H1 (cell line): Measurements from ENCODE around the gene CAPZA3. TPM values are rescaled to one million over a fixed set of nuclear protein-coding genes. Genes with fewer than 3 reads are reported as not detected.

Experiments used
- polyA plus RNA-seq, 7 experiments: library from polyadenylated mRNA; depleted of rRNA in 3 of 7; stranded (reverse) in 5 of 7; unstranded in 2 of 7; fragments of >200 nt in 5 of 7; fragments of 200-250 nt in 2 of 7; gene quantifications; 1 replicate in 5 of 7; 2 replicates in 1 of 7; 4 replicates in 1 of 7; pipeline versions ENCODE4 v1.2.1 to v1.2.3, GENCODE V29; 2011 to 2013; ENCODE audit warnings: missing spikeins in 2 of 7, mixed read lengths in 2 of 7
- total RNA-seq: library from RNA; stranded (reverse); fragmentation: NEBNext Ultra II Directional; extraction: Animal tissue kit (Norgen Biotek cat#: 25700); gene quantifications from 2 replicates; pipeline ENCODE4 v1.2.1, GENCODE V29; 2021
- TF ChIP-seq, protein P1 (sequence below): fragments of 300-600 bp; sonication (generic); IDR thresholded peaks from 2 replicates; pipeline ENCODE4 v1.7.1; 2012; ENCODE audit warnings: low read length, moderate library complexity, mild to moderate bottlenecking, inconsistent platforms; ENCODE audit not compliant: insufficient replicate concordance

The CAPZA3 gene
- total and polyA plus RNA-seq, 2 of the 8 experiments (the other 6 are each of a cell fraction or from before 2014, with no cell fraction given), result not detected

DNA sequence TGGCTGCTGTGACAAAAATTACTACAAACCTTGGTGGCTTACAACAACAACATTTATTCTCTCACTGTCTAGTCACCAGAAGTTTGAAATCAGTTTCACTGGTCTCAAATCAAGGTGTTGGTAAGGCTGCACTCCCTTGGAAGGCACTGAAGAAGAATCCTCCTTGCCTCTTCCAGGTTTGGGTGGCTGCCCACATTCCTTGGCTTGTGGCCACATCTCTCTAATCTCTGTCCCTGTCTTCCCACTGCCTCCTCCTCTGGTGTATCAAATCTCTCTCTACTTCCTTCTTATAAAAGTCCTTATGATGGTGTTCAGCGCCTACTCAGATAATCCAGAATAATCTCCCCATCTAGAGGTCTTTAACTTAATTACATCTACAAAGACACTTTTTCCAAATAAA lies 31.1 kb upstream of the CAPZA3 start (continued):
- TF ChIP-seq, protein P1, sequence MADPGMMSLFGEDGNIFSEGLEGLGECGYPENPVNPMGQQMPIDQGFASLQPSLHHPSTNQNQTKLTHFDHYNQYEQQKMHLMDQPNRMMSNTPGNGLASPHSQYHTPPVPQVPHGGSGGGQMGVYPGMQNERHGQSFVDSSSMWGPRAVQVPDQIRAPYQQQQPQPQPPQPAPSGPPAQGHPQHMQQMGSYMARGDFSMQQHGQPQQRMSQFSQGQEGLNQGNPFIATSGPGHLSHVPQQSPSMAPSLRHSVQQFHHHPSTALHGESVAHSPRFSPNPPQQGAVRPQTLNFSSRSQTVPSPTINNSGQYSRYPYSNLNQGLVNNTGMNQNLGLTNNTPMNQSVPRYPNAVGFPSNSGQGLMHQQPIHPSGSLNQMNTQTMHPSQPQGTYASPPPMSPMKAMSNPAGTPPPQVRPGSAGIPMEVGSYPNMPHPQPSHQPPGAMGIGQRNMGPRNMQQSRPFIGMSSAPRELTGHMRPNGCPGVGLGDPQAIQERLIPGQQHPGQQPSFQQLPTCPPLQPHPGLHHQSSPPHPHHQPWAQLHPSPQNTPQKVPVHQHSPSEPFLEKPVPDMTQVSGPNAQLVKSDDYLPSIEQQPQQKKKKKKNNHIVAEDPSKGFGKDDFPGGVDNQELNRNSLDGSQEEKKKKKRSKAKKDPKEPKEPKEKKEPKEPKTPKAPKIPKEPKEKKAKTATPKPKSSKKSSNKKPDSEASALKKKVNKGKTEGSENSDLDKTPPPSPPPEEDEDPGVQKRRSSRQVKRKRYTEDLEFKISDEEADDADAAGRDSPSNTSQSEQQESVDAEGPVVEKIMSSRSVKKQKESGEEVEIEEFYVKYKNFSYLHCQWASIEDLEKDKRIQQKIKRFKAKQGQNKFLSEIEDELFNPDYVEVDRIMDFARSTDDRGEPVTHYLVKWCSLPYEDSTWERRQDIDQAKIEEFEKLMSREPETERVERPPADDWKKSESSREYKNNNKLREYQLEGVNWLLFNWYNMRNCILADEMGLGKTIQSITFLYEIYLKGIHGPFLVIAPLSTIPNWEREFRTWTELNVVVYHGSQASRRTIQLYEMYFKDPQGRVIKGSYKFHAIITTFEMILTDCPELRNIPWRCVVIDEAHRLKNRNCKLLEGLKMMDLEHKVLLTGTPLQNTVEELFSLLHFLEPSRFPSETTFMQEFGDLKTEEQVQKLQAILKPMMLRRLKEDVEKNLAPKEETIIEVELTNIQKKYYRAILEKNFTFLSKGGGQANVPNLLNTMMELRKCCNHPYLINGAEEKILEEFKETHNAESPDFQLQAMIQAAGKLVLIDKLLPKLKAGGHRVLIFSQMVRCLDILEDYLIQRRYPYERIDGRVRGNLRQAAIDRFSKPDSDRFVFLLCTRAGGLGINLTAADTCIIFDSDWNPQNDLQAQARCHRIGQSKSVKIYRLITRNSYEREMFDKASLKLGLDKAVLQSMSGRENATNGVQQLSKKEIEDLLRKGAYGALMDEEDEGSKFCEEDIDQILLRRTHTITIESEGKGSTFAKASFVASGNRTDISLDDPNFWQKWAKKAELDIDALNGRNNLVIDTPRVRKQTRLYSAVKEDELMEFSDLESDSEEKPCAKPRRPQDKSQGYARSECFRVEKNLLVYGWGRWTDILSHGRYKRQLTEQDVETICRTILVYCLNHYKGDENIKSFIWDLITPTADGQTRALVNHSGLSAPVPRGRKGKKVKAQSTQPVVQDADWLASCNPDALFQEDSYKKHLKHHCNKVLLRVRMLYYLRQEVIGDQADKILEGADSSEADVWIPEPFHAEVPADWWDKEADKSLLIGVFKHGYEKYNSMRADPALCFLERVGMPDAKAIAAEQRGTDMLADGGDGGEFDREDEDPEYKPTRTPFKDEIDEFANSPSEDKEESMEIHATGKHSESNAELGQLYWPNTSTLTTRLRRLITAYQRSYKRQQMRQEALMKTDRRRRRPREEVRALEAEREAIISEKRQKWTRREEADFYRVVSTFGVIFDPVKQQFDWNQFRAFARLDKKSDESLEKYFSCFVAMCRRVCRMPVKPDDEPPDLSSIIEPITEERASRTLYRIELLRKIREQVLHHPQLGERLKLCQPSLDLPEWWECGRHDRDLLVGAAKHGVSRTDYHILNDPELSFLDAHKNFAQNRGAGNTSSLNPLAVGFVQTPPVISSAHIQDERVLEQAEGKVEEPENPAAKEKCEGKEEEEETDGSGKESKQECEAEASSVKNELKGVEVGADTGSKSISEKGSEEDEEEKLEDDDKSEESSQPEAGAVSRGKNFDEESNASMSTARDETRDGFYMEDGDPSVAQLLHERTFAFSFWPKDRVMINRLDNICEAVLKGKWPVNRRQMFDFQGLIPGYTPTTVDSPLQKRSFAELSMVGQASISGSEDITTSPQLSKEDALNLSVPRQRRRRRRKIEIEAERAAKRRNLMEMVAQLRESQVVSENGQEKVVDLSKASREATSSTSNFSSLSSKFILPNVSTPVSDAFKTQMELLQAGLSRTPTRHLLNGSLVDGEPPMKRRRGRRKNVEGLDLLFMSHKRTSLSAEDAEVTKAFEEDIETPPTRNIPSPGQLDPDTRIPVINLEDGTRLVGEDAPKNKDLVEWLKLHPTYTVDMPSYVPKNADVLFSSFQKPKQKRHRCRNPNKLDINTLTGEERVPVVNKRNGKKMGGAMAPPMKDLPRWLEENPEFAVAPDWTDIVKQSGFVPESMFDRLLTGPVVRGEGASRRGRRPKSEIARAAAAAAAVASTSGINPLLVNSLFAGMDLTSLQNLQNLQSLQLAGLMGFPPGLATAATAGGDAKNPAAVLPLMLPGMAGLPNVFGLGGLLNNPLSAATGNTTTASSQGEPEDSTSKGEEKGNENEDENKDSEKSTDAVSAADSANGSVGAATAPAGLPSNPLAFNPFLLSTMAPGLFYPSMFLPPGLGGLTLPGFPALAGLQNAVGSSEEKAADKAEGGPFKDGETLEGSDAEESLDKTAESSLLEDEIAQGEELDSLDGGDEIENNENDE, result no peak
